ENCODE results near the gene NPAS3.

- no peak for TF ChIP-seq EZH2 (IDR thresholded peaks at IDR 0.05)
- no peak for TF ChIP-seq POLR2AphosphoS5 (IDR thresholded peaks at IDR 0.05; ENCODE audit: borderline replicate concordance, low read depth, low read length)
These were observed 48.3 kb downstream of the NPAS3 start for GRCh38 chr14:32986791-32987540.
